SH-SY5Y (cell line): ENCODE measurements around the gene CD82.

ENCODE experiments used
- GATA2 ChIP-seq: IDR thresholded peaks from 2 replicates; pipeline ENCODE4 v1.6.1; 2011; ENCODE audit warnings: mild to moderate bottlenecking, low read depth, low read length
- GATA3 ChIP-seq: IDR thresholded peaks from 2 replicates; pipeline ENCODE4 v1.6.1; 2011; ENCODE audit warnings: low read depth, mild to moderate bottlenecking, low read length, moderate library complexity

GRCh38 chr11:44555031-44555800 lies 10.2 kb upstream of the CD82 start:
- no peak for TF ChIP-seq GATA3
- TF ChIP-seq GATA2 = no peak
